Nephron progenitor cell (in vitro differentiated cells): Measurements from ENCODE around the gene ITPRIPL2.

ENCODE experiments used
- DNase-seq: peaks from one replicate; pipeline ENCODE4 v3.0.0; 2021
- H3K27ac Mint-ChIP-seq: 2 replicates; pipeline ENCODE4 v1.8.0; 2021; ENCODE audit warnings: mild to moderate bottlenecking, moderate library complexity, mixed read lengths
- H3K27me3 Mint-ChIP-seq: 2 replicates; pipeline ENCODE4 v1.8.0; 2021; ENCODE audit warnings: mild to moderate bottlenecking, low read depth, mixed read lengths; ENCODE audit not compliant: poor library complexity
- H3K36me3 Mint-ChIP-seq: 2 replicates; pipeline ENCODE4 v1.8.0; 2021; ENCODE audit warnings: low read depth, mixed read lengths
- H3K4me1 Mint-ChIP-seq: 2 replicates; pipeline ENCODE4 v1.8.0; 2021; ENCODE audit warnings: mixed read lengths
- H3K4me3 Mint-ChIP-seq: 2 replicates; pipeline ENCODE4 v1.8.0; 2021; ENCODE audit warnings: mild to moderate bottlenecking, moderate library complexity, mixed read lengths
- H3K9me3 Mint-ChIP-seq: 2 replicates; pipeline ENCODE4 v1.8.0; 2021; ENCODE audit warnings: mild to moderate bottlenecking, moderate library complexity, mixed read lengths
- CTCF ChIP-seq: fragments of 200-600 bp; sonication (generic); IDR thresholded peaks from 2 replicates; pipeline ENCODE4 v1.5.0; 2021; ENCODE audit warnings: antibody characterized with exemption

Gene ITPRIPL2

GRCh38 chr16:19113577-19114358 is at the start of gene ITPRIPL2:
TSS of gene ITPRIPL2 (plus strand) at chr16:19113964. CDS start at chr16:19114462, 498 bp downstream.
- Mint-ChIP-seq H3K36me3 (peaks cover 5% of the 10 kb centered on the region), H3K4me1 (peaks cover 39% of the 10 kb centered on the region), H3K4me3 (peak within 1 kb of the TSS; percentile 78), H3K27ac (peak within 1 kb of the TSS; percentile 72), H3K27me3 (no peaks in the 10 kb centered on the region), H3K9me3 (no peaks in the 10 kb centered on the region)
- TF ChIP-seq CTCF: no peak
- peak; percentile 73 for DNase-seq

GRCh38 chr16:19066988-19067348 is 46.8 kb upstream of the ITPRIPL2 start:
- peaks cover 4% of the 10 kb centered on the region for H3K27me3 Mint-ChIP-seq
- no peaks in the 10 kb centered on the region for H3K9me3 Mint-ChIP-seq
- H3K36me3 Mint-ChIP-seq: peaks cover 7% of the 10 kb centered on the region
- peak overlapping the region; percentile 92 for H3K4me3 Mint-ChIP-seq
- no peak for TF ChIP-seq CTCF
- peaks cover 27% of the 10 kb centered on the region for H3K4me1 Mint-ChIP-seq
- DNase-seq: no peak
- H3K27ac Mint-ChIP-seq: peak overlapping the region; percentile 99

- peaks cover 13% of the 10 kb centered on the region for H3K36me3 Mint-ChIP-seq
- peak within 1 kb of the TSS; percentile 92 for H3K4me3 Mint-ChIP-seq
- H3K27me3 Mint-ChIP-seq: peaks cover 4% of the 10 kb centered on the region
- no peak for TF ChIP-seq CTCF
- peak within 1 kb of the TSS; percentile 99 for H3K27ac Mint-ChIP-seq
- H3K4me1 Mint-ChIP-seq: peaks cover 27% of the 10 kb centered on the region
- DNase-seq: peak; percentile 96
- H3K9me3 Mint-ChIP-seq: no peaks in the 10 kb centered on the region
Measured at GRCh38 chr16:19067349-19068236, 46.2 kb upstream of the ITPRIPL2 start, which contains the start of gene COQ7. TSS of gene COQ7 (plus strand) at chr16:19067614. CDS start at chr16:19067665, 51 bp downstream.

- Mint-ChIP-seq H3K4me1 (peaks cover 27% of the 10 kb centered on the region), H3K36me3 (peaks cover 14% of the 10 kb centered on the region), H3K27me3 (no peaks in the 10 kb centered on the region), H3K4me3 (peak overlapping the region; percentile 92), H3K27ac (peak overlapping the region; percentile 99), H3K9me3 (no peaks in the 10 kb centered on the region)
- TF ChIP-seq CTCF: no peak
- no peak for DNase-seq
Measured at GRCh38 chr16:19068237-19068815, 45.4 kb upstream of the ITPRIPL2 start.

- Mint-ChIP-seq H3K4me1 (peaks cover 22% of the 10 kb centered on the region), H3K36me3 (peaks cover 36% of the 10 kb centered on the region), H3K9me3 (no peaks in the 10 kb centered on the region), H3K27ac (no peak overlapping the region), H3K4me3 (no peak overlapping the region), H3K27me3 (no peaks in the 10 kb centered on the region)
- peak; percentile 65 for TF ChIP-seq CTCF
- DNase-seq: peak; percentile 62
Measured at GRCh38 chr16:19071811-19072777, 41.7 kb upstream of the ITPRIPL2 start.
